GM23338 (cell line): ENCODE measurements around the gene MEF2A. TPM values are rescaled to one million over a fixed set of nuclear protein-coding genes. Genes with fewer than 3 reads are reported as not detected.

ENCODE experiments used
- ATAC-seq: fragments of 200-7000 bp; cut with Tn5 transposase; 3 replicates; pipeline ENCODE4 v1.9.1; 2020
- DNase-seq: peaks from one replicate; pipeline ENCODE4 v3.0.0-alpha.2; 2015; ENCODE audit warnings: low spot score
- H2AFZ ChIP-seq: fragments of 200-600 bp; sonication (generic); 2 replicates; pipeline ENCODE4 v1.8.0; 2016; ENCODE audit warnings: antibody characterized with exemption, mild to moderate bottlenecking, moderate library complexity
- H3F3A ChIP-seq: fragments of 200-600 bp; sonication (generic); replicated peaks from 2 replicates; pipeline ENCODE4 v1.8.0; 2017; ENCODE audit warnings: antibody characterized with exemption, mixed run types, low read depth
- H3K27ac ChIP-seq: fragments of 200-600 bp; sonication (generic); 2 replicates; pipeline ENCODE4 v1.6.1; 2016; ENCODE audit warnings: low read depth
- H3K27me3 ChIP-seq: fragments of 200-600 bp; sonication (generic); 2 replicates; pipeline ENCODE4 v1.8.0; 2016; ENCODE audit warnings: mild to moderate bottlenecking, mixed run types, moderate library complexity; ENCODE audit not compliant: insufficient read depth
- H3K36me3 ChIP-seq: fragments of 200-600 bp; sonication (generic); 2 replicates; pipeline ENCODE4 v1.8.0; 2016; ENCODE audit warnings: mild to moderate bottlenecking; ENCODE audit not compliant: insufficient read depth
- H3K4me1 ChIP-seq: fragments of 200-600 bp; sonication (generic); 2 replicates; pipeline ENCODE4 v1.8.0; 2016; ENCODE audit warnings: mild to moderate bottlenecking, moderate library complexity; ENCODE audit not compliant: insufficient read depth
- H3K4me2 ChIP-seq: fragments of 200-600 bp; sonication (generic); 2 replicates; pipeline ENCODE4 v1.7.1; 2017; ENCODE audit warnings: mixed run types
- H3K4me3 ChIP-seq: fragments of 200-600 bp; sonication (generic); 2 replicates; pipeline ENCODE4 v1.6.1; 2016; ENCODE audit warnings: mixed run types
- H3K79me2 ChIP-seq: fragments of 200-600 bp; sonication (generic); replicated peaks from 2 replicates; pipeline ENCODE4 v1.8.0; 2017; ENCODE audit warnings: mild to moderate bottlenecking; ENCODE audit not compliant: insufficient read depth
- H3K9me2 ChIP-seq: fragments of 200-600 bp; sonication (generic); 2 replicates; pipeline ENCODE4 v1.8.0; 2017; ENCODE audit not compliant: insufficient read depth
- H4K20me1 ChIP-seq: fragments of 200-600 bp; sonication (generic); replicated peaks from 2 replicates; pipeline ENCODE4 v1.8.0; 2017; ENCODE audit warnings: mild to moderate bottlenecking; ENCODE audit not compliant: insufficient read depth
- H3K27ac Mint-ChIP-seq: 2 replicates; pipeline ENCODE4 v1.8.0; 2020; ENCODE audit warnings: inconsistent platforms, mild to moderate bottlenecking, moderate library complexity, mixed read lengths
- H3K27me3 Mint-ChIP-seq: 3 replicates; pipeline ENCODE4 v1.8.0; 2022; ENCODE audit warnings: low read depth, mild to moderate bottlenecking, moderate library complexity, mixed read lengths, inconsistent platforms; ENCODE audit not compliant: insufficient read depth, poor library complexity
- H3K36me3 Mint-ChIP-seq: 3 replicates; pipeline ENCODE4 v1.8.0; 2021; ENCODE audit warnings: low read depth, mild to moderate bottlenecking, inconsistent platforms, moderate library complexity, mixed read lengths
- H3K4me1 Mint-ChIP-seq: 3 replicates; pipeline ENCODE4 v1.8.0; 2020; ENCODE audit warnings: mild to moderate bottlenecking, inconsistent platforms, mixed read lengths
- H3K4me3 Mint-ChIP-seq: 3 replicates; pipeline ENCODE4 v1.8.0; 2021; ENCODE audit warnings: moderate library complexity, mild to moderate bottlenecking, inconsistent platforms, mixed read lengths
- H3K9me3 Mint-ChIP-seq: 3 replicates; pipeline ENCODE4 v1.8.0; 2020; ENCODE audit warnings: moderate library complexity, mild to moderate bottlenecking, inconsistent platforms, mixed read lengths
- CREB1 ChIP-seq: fragments of 250-450 bp; sonication (Bioruptor Pico); IDR thresholded peaks from 2 replicates; pipeline ENCODE4 v1.5.0; 2020; ENCODE audit warnings: low read depth, mild to moderate bottlenecking, moderate library complexity
- ETS1 ChIP-seq: IDR thresholded peaks from 2 replicates; pipeline ENCODE4 v1.6.1; 2016; ENCODE audit warnings: antibody characterized with exemption
- EZH2 ChIP-seq: fragments of 200-600 bp; sonication (generic); IDR thresholded peaks from one replicate; pipeline ENCODE4 v1.8.0; 2017; ENCODE audit warnings: antibody characterized with exemption, mild to moderate bottlenecking, low read depth; ENCODE audit not compliant: unreplicated experiment
- EZH2phosphoT487 ChIP-seq: fragments of 200-600 bp; sonication (generic); IDR thresholded peaks from one replicate; pipeline ENCODE4 v1.8.1; 2018; ENCODE audit warnings: antibody characterized with exemption; ENCODE audit not compliant: unreplicated experiment
- JUNB ChIP-seq: IDR thresholded peaks from one replicate; pipeline ENCODE4 v1.6.1; 2016; ENCODE audit warnings: antibody characterized with exemption; ENCODE audit not compliant: unreplicated experiment
- NANOG ChIP-seq: IDR thresholded peaks from 2 replicates; pipeline ENCODE4 v1.6.1; 2016; ENCODE audit warnings: antibody characterized with exemption, borderline replicate concordance
- POLR2AphosphoS5 ChIP-seq: IDR thresholded peaks from 2 replicates; pipeline ENCODE4 v1.6.1; 2016; ENCODE audit warnings: antibody characterized with exemption, low read depth
- STAT1 ChIP-seq: IDR thresholded peaks from one replicate; pipeline ENCODE4 v1.6.1; 2016; ENCODE audit warnings: antibody characterized with exemption; ENCODE audit not compliant: unreplicated experiment
- ZNF114 ChIP-seq: fragments of 250-450 bp; sonication (Bioruptor Pico); IDR thresholded peaks from 2 replicates; pipeline ENCODE4 v1.5.0; 2020; ENCODE audit warnings: mild to moderate bottlenecking, moderate library complexity
- ZNF331 ChIP-seq: fragments of 250-450 bp; sonication (Bioruptor Pico); IDR thresholded peaks from 2 replicates; pipeline ENCODE4 v1.5.0; 2020; ENCODE audit warnings: low read depth, mild to moderate bottlenecking, moderate library complexity
- polyA plus RNA-seq: library from polyadenylated mRNA; unstranded; fragments of >200 nt; fragmentation: Nextera tagmentation; extraction: Ambion mirVana; gene quantifications from 2 replicates; pipeline ENCODE4 v1.2.1, GENCODE V29; 2016
- total RNA-seq: library from RNA; depleted of rRNA; stranded (reverse); fragments of >200 nt; shearing (Covaris generic); gene quantifications from 2 replicates; pipeline ENCODE4 v1.2.3, GENCODE V29; 2014
- TF ChIP-seq, protein P1 (sequence below): fragments of 250-450 bp; sonication (Bioruptor Pico); IDR thresholded peaks from 2 replicates; pipeline ENCODE4 v1.5.0; 2020; ENCODE audit warnings: mild to moderate bottlenecking, moderate library complexity
- TF ChIP-seq, protein P2 (sequence below): IDR thresholded peaks from one replicate; pipeline ENCODE4 v1.6.1; 2018; ENCODE audit warnings: antibody characterized with exemption; ENCODE audit not compliant: unreplicated experiment
- TF ChIP-seq, protein P3 (sequence below), 2 experiments: fragments of 200-600 bp in 1 of 2; sonication (generic) in 1 of 2; conservative IDR thresholded peaks; 2 replicates each; pipeline versions ENCODE4 v1.5.1 to v1.6.1; 2016 to 2017; ENCODE audit warnings: antibody characterized with exemption in 2 of 2, low read depth in 2 of 2, mild to moderate bottlenecking in 2 of 2, moderate library complexity in 1 of 2

Gene MEF2A
- total and polyA plus RNA-seq, 2 experiments from 2014 or later: 20.3 to 42.3 TPM

DNA sequence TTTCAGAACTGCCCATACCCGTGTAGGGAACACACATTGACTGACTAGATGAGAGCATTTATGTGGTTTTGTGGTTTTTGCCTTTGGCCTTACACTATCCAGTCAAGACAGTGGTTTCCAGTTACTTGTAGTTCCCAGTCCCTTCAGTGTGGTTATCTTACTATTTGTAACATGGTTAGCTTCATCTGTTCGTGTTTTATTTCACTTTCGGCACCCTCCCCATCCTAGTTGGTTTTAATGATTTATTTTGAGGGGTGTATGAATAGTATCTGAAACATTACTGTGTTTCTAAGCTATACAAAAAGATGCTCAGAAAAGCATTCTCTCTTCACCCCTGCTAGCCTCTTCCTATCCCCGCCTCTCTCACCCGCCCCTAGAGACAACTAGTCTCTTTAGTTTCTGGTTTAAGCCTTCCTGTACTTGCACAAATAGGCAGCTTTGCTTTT is 153.3 kb downstream of the MEF2A start:
- H3K4me1 ChIP-seq: no peaks in the 10 kb centered on the region
- ATAC-seq: no peak
- Mint-ChIP-seq H3K27ac (no peak overlapping the region), H3K36me3 (peaks cover 10% of the 10 kb centered on the region), H3K27me3 (peaks cover 2% of the 10 kb centered on the region), H3K4me3 (no peak overlapping the region), H3K4me1 (peaks cover 18% of the 10 kb centered on the region), H3K9me3 (no peaks in the 10 kb centered on the region)
- no peak for TF ChIP-seq ZNF114 (CRISPR knock-in tag)
- TF ChIP-seq STAT1: no peak
- TF ChIP-seq EZH2phosphoT487: no peak
- no peak for TF ChIP-seq NANOG
- TF ChIP-seq ZNF331: no peak
- TF ChIP-seq, protein P1, sequence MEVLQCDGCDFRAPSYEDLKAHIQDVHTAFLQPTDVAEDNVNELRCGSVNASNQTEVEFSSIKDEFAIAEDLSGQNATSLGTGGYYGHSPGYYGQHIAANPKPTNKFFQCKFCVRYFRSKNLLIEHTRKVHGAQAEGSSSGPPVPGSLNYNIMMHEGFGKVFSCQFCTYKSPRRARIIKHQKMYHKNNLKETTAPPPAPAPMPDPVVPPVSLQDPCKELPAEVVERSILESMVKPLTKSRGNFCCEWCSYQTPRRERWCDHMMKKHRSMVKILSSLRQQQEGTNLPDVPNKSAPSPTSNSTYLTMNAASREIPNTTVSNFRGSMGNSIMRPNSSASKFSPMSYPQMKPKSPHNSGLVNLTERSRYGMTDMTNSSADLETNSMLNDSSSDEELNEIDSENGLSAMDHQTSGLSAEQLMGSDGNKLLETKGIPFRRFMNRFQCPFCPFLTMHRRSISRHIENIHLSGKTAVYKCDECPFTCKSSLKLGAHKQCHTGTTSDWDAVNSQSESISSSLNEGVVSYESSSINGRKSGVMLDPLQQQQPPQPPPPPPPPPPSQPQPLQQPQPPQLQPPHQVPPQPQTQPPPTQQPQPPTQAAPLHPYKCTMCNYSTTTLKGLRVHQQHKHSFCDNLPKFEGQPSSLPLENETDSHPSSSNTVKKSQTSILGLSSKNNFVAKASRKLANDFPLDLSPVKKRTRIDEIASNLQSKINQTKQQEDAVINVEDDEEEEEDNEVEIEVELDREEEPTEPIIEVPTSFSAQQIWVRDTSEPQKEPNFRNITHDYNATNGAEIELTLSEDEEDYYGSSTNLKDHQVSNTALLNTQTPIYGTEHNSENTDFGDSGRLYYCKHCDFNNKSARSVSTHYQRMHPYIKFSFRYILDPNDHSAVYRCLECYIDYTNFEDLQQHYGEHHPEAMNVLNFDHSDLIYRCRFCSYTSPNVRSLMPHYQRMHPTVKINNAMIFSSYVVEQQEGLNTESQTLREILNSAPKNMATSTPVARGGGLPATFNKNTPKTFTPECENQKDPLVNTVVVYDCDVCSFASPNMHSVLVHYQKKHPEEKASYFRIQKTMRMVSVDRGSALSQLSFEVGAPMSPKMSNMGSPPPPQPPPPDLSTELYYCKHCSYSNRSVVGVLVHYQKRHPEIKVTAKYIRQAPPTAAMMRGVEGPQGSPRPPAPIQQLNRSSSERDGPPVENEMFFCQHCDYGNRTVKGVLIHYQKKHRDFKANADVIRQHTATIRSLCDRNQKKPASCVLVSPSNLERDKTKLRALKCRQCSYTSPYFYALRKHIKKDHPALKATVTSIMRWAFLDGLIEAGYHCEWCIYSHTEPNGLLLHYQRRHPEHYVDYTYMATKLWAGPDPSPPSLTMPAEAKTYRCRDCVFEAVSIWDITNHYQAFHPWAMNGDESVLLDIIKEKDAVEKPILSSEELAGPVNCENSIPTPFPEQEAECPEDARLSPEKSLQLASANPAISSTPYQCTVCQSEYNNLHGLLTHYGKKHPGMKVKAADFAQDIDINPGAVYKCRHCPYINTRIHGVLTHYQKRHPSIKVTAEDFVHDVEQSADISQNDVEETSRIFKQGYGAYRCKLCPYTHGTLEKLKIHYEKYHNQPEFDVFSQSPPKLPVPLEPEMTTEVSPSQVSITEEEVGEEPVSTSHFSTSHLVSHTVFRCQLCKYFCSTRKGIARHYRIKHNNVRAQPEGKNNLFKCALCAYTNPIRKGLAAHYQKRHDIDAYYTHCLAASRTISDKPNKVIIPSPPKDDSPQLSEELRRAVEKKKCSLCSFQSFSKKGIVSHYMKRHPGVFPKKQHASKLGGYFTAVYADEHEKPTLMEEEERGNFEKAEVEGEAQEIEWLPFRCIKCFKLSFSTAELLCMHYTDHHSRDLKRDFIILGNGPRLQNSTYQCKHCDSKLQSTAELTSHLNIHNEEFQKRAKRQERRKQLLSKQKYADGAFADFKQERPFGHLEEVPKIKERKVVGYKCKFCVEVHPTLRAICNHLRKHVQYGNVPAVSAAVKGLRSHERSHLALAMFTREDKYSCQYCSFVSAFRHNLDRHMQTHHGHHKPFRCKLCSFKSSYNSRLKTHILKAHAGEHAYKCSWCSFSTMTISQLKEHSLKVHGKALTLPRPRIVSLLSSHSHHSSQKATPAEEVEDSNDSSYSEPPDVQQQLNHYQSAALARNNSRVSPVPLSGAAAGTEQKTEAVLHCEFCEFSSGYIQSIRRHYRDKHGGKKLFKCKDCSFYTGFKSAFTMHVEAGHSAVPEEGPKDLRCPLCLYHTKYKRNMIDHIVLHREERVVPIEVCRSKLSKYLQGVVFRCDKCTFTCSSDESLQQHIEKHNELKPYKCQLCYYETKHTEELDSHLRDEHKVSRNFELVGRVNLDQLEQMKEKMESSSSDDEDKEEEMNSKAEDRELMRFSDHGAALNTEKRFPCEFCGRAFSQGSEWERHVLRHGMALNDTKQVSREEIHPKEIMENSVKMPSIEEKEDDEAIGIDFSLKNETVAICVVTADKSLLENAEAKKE (CRISPR knock-in tag): no peak
- TF ChIP-seq POLR2AphosphoS5: no peak
- TF ChIP-seq JUNB: no peak
- TF ChIP-seq, protein P2, sequence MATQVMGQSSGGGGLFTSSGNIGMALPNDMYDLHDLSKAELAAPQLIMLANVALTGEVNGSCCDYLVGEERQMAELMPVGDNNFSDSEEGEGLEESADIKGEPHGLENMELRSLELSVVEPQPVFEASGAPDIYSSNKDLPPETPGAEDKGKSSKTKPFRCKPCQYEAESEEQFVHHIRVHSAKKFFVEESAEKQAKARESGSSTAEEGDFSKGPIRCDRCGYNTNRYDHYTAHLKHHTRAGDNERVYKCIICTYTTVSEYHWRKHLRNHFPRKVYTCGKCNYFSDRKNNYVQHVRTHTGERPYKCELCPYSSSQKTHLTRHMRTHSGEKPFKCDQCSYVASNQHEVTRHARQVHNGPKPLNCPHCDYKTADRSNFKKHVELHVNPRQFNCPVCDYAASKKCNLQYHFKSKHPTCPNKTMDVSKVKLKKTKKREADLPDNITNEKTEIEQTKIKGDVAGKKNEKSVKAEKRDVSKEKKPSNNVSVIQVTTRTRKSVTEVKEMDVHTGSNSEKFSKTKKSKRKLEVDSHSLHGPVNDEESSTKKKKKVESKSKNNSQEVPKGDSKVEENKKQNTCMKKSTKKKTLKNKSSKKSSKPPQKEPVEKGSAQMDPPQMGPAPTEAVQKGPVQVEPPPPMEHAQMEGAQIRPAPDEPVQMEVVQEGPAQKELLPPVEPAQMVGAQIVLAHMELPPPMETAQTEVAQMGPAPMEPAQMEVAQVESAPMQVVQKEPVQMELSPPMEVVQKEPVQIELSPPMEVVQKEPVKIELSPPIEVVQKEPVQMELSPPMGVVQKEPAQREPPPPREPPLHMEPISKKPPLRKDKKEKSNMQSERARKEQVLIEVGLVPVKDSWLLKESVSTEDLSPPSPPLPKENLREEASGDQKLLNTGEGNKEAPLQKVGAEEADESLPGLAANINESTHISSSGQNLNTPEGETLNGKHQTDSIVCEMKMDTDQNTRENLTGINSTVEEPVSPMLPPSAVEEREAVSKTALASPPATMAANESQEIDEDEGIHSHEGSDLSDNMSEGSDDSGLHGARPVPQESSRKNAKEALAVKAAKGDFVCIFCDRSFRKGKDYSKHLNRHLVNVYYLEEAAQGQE: no peak
- no peak for TF ChIP-seq CREB1 (CRISPR knock-in tag)
- no peak for TF ChIP-seq EZH2
- TF ChIP-seq, protein P3, sequence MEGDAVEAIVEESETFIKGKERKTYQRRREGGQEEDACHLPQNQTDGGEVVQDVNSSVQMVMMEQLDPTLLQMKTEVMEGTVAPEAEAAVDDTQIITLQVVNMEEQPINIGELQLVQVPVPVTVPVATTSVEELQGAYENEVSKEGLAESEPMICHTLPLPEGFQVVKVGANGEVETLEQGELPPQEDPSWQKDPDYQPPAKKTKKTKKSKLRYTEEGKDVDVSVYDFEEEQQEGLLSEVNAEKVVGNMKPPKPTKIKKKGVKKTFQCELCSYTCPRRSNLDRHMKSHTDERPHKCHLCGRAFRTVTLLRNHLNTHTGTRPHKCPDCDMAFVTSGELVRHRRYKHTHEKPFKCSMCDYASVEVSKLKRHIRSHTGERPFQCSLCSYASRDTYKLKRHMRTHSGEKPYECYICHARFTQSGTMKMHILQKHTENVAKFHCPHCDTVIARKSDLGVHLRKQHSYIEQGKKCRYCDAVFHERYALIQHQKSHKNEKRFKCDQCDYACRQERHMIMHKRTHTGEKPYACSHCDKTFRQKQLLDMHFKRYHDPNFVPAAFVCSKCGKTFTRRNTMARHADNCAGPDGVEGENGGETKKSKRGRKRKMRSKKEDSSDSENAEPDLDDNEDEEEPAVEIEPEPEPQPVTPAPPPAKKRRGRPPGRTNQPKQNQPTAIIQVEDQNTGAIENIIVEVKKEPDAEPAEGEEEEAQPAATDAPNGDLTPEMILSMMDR (conservative IDR thresholded peaks at IDR 0.05; ENCODE audit: low read depth in 2 of 2): no peak
- TF ChIP-seq ETS1: no peak
- no peaks in the 10 kb centered on the region for H3K27me3 ChIP-seq
- H3K27ac ChIP-seq: no peak overlapping the region
- H3F3A ChIP-seq: no peaks in the 10 kb centered on the region
- H3K36me3 ChIP-seq: 0 out of 2 replicates have a peak, but pooled peaks cover 5% of the 10 kb centered on the region
- H2AFZ ChIP-seq: no peak overlapping the region
- no peak overlapping the region for H3K4me3 ChIP-seq
- H3K79me2 ChIP-seq: no peaks in the 10 kb centered on the region
- no peak overlapping the region for H3K4me2 ChIP-seq
- peaks cover 11% of the 10 kb centered on the region for H3K9me2 ChIP-seq
- H4K20me1 ChIP-seq: no peaks in the 10 kb centered on the region
- DNase-seq: no peak
